ENCODE data around the gene ATP5PD.

ATP5PD gene

DNA sequence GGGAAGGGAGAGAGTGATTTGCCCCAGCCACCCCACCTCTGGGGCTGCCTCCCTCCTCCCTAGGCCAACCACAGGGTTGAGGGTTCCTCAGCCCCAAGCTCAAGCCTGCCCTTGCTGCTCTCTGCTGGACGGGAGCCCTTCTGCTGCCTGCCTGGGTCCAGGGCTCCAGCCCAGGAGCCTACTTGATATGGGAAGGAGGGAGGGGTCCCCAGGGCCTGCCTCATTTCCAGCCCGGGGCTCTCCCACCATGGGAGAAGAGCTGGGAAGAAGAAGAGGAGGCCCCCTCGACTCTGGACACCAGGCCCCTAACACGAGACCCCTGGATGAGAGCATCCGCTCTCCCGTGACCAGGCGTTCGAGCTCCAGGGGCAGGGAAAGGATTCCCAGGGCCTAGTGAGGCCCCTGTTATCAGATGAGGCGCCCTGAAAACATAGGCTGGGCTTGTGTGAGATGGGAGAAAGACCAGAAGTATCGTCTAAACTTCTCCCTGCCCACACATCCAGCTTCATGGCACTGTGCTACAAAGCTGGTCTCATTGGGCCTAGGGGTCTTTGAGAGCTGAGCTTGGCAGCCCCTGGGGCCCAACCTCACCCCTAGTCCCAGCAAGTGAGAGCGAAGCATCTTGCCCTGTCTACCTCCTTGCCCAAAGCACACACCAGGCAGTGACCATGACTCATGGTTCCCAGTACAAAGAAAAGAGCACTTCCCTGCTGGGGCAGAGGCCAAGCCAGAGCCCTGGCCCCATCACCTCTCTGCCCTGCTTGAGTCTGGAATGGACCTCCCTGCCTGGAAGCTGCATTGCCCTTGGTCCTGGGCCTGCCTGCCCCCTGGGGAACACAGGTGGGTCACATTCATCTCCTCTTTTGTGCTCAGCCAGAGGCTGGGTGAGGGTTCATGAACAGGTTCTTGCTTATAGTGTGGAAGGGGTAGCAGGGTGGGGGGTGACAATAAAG, 42.0 kb upstream of the ATP5PD start:
- Histone ChIP-seq H3K4me3 (no peak overlapping the region), H3K9me3 (ENCODE audit: low read depth, low read length) (no peaks in the 10 kb centered on the region), H3K27ac (no peak overlapping the region), H3K9ac (ENCODE audit: insufficient read length) (no peak overlapping the region), H3K36me3 (ENCODE audit: insufficient read depth, low read length) (no peaks in the 10 kb centered on the region)
- no peak for TF ChIP-seq FOXP2 (optimal IDR thresholded peaks at IDR 0.05; ENCODE audit: control extremely low read depth, extremely low read length, insufficient read depth)
- TF ChIP-seq EZH2 (IDR thresholded peaks at IDR 0.05): no peak
- no peak for TF ChIP-seq POLR2AphosphoS5 (IDR thresholded peaks at IDR 0.05; ENCODE audit: borderline replicate concordance, low read depth, low read length)
- no peak for DNase-seq (ENCODE audit: low read depth, low spot score)

DNA sequence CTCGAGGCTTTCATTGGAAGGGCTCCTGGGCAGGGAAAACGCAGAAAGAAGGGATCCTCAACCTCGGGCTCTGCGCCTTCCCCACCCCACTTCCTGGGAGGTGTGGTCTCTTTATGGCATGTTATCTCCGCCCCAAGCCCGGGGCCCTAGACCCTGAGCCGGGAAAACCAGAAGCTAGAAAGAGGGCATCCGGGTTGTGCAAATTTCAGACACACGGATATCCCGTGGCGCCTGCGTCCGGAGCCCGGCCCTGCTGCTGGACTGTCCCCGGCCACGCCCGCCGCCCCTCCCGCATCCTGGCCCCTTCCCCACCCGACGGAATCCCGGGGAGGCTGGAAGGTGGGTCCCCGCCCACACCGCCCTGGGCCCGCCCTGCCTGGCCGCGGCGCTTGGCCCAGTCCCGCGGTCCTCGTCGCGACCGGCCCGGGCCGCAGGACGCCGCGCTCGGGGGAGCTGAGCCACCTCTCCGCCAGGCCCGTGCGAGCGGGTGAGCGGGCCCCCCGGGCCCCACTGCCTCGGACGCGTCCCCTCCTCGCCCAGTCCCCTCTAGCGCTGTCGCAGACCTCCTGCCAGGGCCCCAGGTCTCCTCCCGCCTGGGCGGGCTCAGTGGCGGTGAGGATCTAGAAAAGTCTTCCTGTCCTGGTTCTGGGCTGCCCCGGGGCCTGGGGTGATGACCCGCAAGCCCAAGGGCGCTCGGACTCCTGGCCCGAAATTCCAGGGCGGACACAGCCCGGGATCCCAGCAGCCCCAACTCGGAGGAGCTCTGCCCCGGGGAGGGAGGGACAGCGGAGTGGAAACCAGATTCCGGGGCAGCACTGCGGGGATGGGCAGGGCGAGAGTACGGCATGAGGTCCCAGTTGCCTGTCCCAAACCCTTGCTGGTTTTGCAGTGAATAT, 41.0 kb upstream of the ATP5PD start, which contains the start of gene SLC16A5:
SLC16A5 (plus strand) TSS at position 397 of the 896 bp plus-strand sequence. CDS start 5,683 bp downstream, outside the sequence.
- Histone ChIP-seq H3K27ac (peak within 1 kb of the TSS; percentile 26), H3K4me3 (peak within 1 kb of the TSS; percentile 79), H3K36me3 (ENCODE audit: insufficient read depth, low read length) (no peaks in the 10 kb centered on the region), H3K9ac (ENCODE audit: insufficient read length) (peak within 1 kb of the TSS; percentile 66), H3K9me3 (ENCODE audit: low read depth, low read length) (no peaks in the 10 kb centered on the region)
- no peak for DNase-seq (ENCODE audit: low read depth, low spot score)
- TF ChIP-seq POLR2AphosphoS5 (IDR thresholded peaks at IDR 0.05; ENCODE audit: borderline replicate concordance, low read depth, low read length): peak; percentile 73
- TF ChIP-seq FOXP2 (optimal IDR thresholded peaks at IDR 0.05; ENCODE audit: control extremely low read depth, extremely low read length, insufficient read depth): no peak

DNA sequence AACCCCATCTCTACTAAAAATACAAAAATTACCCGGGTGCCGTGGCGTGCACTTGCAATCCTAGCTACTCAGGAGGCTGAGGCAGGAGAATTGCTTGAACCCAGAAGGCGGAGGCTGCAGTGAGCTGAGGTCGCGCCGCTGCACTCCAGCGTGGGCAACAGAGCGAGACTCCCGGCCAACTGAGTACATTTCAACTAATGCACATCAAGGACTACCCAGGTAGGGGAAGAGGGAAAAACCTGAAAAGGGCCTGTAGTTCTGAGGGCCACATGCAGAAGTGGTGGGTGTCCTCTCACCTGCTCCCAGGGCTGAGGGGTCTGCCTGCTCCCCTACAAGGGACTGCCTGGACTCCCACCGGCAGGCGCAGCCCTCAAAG, 40.4 kb upstream of the ATP5PD start:
- Histone ChIP-seq H3K27ac (peak overlapping the region; percentile 26; the same call in 1 of the 2 replicates), H3K4me3 (peak overlapping the region; percentile 79), H3K9ac (ENCODE audit: insufficient read length) (peak overlapping the region; percentile 66)

DNA sequence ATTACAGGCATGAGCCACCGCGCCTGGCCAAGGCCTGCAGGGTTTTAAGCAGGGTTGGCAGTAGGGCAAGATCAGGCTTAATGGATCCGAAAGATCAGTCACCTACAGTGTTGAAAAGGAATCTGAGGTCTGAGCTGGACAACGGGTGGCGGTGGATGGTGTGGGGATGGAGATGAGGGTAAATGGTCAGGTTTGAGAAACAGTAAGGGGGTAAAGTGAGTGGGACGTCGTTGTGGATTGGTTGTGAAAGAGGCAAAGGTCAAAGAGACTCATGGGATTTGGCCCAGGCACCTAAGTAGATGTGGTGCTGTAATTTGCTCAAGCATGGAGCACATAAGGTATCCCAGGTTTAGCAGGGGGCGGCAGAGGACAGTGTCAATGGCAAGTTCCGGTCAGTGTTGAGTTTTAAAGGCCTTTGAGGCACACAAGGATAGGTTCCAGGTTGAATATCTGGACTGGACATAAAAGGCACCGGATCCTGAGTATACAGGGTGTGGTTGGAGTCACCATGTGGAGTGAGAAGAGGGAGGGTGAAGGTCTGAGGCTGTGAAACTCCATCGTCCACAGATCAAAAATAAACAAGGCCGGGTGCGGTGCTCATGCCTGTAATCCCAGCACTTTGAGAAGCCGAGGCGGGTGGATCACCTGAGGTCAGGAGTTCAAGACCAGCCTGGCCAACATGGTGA, 39.9 kb upstream of the ATP5PD start:
- Histone ChIP-seq H3K9ac (ENCODE audit: insufficient read length) (no peak overlapping the region), H3K36me3 (ENCODE audit: insufficient read depth, low read length) (no peaks in the 10 kb centered on the region), H3K4me3 (no peak overlapping the region), H3K27ac (no peak overlapping the region), H3K9me3 (ENCODE audit: low read depth, low read length) (no peaks in the 10 kb centered on the region)
- TF ChIP-seq FOXP2 (optimal IDR thresholded peaks at IDR 0.05; ENCODE audit: control extremely low read depth, extremely low read length, insufficient read depth): no peak
- no peak for TF ChIP-seq POLR2AphosphoS5 (IDR thresholded peaks at IDR 0.05; ENCODE audit: borderline replicate concordance, low read depth, low read length)
- TF ChIP-seq EZH2 (IDR thresholded peaks at IDR 0.05): no peak
- no peak for DNase-seq (ENCODE audit: low read depth, low spot score)

More for the DNA sequence above, 40.4 kb upstream of the ATP5PD start:
- Histone ChIP-seq H3K36me3 (ENCODE audit: insufficient read depth, low read length) (no peaks in the 10 kb centered on the region), H3K9me3 (ENCODE audit: low read depth, low read length) (no peaks in the 10 kb centered on the region)
- TF ChIP-seq EZH2 (IDR thresholded peaks at IDR 0.05) (no peak), POLR2AphosphoS5 (IDR thresholded peaks at IDR 0.05; ENCODE audit: borderline replicate concordance, low read depth, low read length) (no peak), FOXP2 (optimal IDR thresholded peaks at IDR 0.05; ENCODE audit: control extremely low read depth, extremely low read length, insufficient read depth) (no peak)
- DNase-seq (ENCODE audit: low read depth, low spot score): no peak

DNA sequence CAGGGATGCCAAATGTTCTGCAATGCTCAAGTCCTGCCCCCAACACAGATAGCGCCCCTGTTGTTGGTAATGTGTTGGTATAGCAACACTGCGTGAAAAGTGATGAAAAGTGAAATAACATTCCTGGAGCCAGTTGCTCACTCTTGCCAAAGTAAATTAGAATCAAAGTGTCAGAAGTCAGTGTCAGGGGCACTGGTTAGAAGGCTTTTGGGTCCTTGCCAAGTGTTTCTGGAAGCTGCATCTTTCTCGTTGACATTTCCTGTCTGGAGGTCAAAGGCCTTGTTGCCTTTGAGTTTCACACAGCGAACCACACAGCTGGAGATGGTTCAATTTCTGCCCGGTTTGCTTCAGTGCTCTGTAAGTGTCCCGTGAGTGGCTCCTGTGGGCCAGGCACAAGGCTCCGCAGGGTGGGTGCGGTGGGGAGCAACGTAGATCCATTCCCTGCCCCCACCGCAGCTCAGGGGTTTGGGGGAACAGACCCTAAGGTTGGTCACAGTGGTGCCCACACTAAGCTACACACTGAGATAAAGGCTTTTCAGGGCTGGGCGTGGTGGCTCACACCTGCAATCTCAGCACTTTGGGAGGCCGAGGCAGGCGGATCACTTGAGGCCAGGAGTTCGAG, 37.4 kb upstream of the ATP5PD start:
- Histone ChIP-seq H3K9ac (ENCODE audit: insufficient read length) (no peak overlapping the region), H3K4me3 (no peak overlapping the region), H3K36me3 (ENCODE audit: insufficient read depth, low read length) (no peaks in the 10 kb centered on the region), H3K27ac (no peak overlapping the region), H3K9me3 (ENCODE audit: low read depth, low read length) (no peaks in the 10 kb centered on the region)
- no peak for DNase-seq (ENCODE audit: low read depth, low spot score)
- TF ChIP-seq POLR2AphosphoS5 (IDR thresholded peaks at IDR 0.05; ENCODE audit: borderline replicate concordance, low read depth, low read length): no peak
- no peak for TF ChIP-seq EZH2 (IDR thresholded peaks at IDR 0.05)
- no peak for TF ChIP-seq FOXP2 (optimal IDR thresholded peaks at IDR 0.05; ENCODE audit: control extremely low read depth, extremely low read length, insufficient read depth)

DNA sequence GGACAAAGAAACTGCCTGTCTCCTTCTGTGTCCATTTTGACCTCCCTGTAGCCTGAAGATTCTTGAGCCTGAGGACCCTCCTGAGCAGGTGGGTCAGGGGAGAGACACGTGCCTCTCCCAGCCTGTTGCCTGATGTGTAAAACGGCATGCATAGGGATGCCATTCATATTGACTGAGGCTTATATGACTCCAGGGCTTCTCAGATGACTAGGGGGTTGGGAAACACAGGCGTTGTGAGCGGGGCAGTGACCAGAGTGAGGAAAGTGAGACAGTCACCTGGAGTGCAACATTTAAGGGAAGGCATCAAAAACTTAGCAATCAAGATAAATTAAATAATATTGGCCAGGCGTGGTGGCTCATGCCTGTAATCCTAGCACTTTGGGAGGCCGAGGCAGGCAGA, 35.9 kb upstream of the ATP5PD start:
- no peak for DNase-seq (ENCODE audit: low read depth, low spot score)
- Histone ChIP-seq H3K4me3 (no peak overlapping the region), H3K9ac (ENCODE audit: insufficient read length) (no peak overlapping the region), H3K9me3 (ENCODE audit: low read depth, low read length) (no peaks in the 10 kb centered on the region), H3K36me3 (ENCODE audit: insufficient read depth, low read length) (no peaks in the 10 kb centered on the region), H3K27ac (no peak overlapping the region)
- no peak for TF ChIP-seq FOXP2 (optimal IDR thresholded peaks at IDR 0.05; ENCODE audit: control extremely low read depth, extremely low read length, insufficient read depth)
- no peak for TF ChIP-seq EZH2 (IDR thresholded peaks at IDR 0.05)
- TF ChIP-seq POLR2AphosphoS5 (IDR thresholded peaks at IDR 0.05; ENCODE audit: borderline replicate concordance, low read depth, low read length): no peak
